HEK293 (cell line): ENCODE measurements around the gene TSC2.
"Not testable (repeated sequence)": the region's sequence is repeated elsewhere in the genome, so short reads cannot be mapped to it uniquely, and the experiment has no call there.

ENCODE experiments used
- CTCF ChIP-seq: fragments of 450-650 bp; formaldehyde crosslinking; IDR thresholded peaks from 2 replicates; pipeline ENCODE4 v1.5.1; 2016; ENCODE audit warnings: missing biosample characterization, missing genetic modification characterization
- ZBTB26 ChIP-seq: fragments of 450-650 bp; formaldehyde crosslinking; optimal IDR thresholded peaks from 2 replicates; pipeline ENCODE3; 2016; ENCODE audit warnings: missing biosample characterization, mild to moderate bottlenecking, missing genetic modification characterization
- ZFP41 ChIP-seq: fragments of 450-650 bp; formaldehyde crosslinking; IDR thresholded peaks from 2 replicates; pipeline ENCODE4 v1.5.1; 2016; ENCODE audit warnings: missing biosample characterization, missing genetic modification characterization, borderline replicate concordance
- ZNF214 ChIP-seq: fragments of 450-650 bp; formaldehyde crosslinking; IDR thresholded peaks from 2 replicates; pipeline ENCODE4 v1.5.1; 2017; ENCODE audit warnings: missing biosample characterization, mild to moderate bottlenecking, missing genetic modification characterization, borderline replicate concordance
- ZNF394 ChIP-seq: fragments of 450-650 bp; formaldehyde crosslinking; IDR thresholded peaks from 2 replicates; pipeline ENCODE4 v1.5.1; 2016; ENCODE audit warnings: missing biosample characterization, missing genetic modification characterization, mild to moderate bottlenecking, moderate library complexity, borderline replicate concordance
- ZNF548 ChIP-seq: fragments of 450-650 bp; formaldehyde crosslinking; IDR thresholded peaks from 2 replicates; pipeline ENCODE4 v1.5.1; 2016; ENCODE audit warnings: missing biosample characterization, missing genetic modification characterization
- ZNF639 ChIP-seq: fragments of 450-650 bp; formaldehyde crosslinking; IDR thresholded peaks from 2 replicates; pipeline ENCODE4 v1.5.1; 2016; ENCODE audit warnings: missing biosample characterization, missing genetic modification characterization
- ZNF791 ChIP-seq: fragments of 450-650 bp; formaldehyde crosslinking; IDR thresholded peaks from 2 replicates; pipeline ENCODE4 v1.5.1; 2016; ENCODE audit warnings: missing biosample characterization, missing genetic modification characterization
- TF ChIP-seq, protein P1 (sequence below): fragments of 450-650 bp; formaldehyde crosslinking; IDR thresholded peaks from 2 replicates; pipeline ENCODE4 v1.5.1; 2016; ENCODE audit warnings: missing biosample characterization, missing genetic modification characterization, borderline replicate concordance

DNA sequence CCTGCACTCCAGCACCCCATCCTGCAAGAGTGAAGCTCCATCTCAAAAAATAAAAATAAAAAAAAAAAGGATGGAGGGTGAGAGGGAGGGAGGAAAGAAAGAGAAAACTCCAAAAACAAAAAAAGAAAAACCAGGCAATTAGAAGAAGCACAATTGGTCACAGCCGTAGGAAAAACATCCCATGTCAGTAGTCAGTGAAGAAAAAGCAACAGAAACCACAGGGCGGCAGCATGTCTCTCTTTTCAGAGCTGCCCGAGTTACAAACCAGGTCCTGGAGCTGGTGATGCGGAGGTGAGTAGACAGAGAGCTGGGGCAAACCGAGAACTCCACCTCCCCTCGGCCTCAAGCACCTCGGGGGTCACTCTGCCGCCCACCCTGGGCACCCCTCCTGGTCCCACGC lies 73.5 kb downstream of the TSC2 start:
- TF ChIP-seq ZNF548 (tag by site-specific recombination); ZFP41; ZNF394 (tag by site-specific recombination); ZNF639; ZBTB26 (tag by site-specific recombination); ZNF214; ZNF791 (tag by site-specific recombination): not testable (repeated sequence)
- TF ChIP-seq CTCF (tag by site-specific recombination): peak; percentile 61
- TF ChIP-seq, protein P1, sequence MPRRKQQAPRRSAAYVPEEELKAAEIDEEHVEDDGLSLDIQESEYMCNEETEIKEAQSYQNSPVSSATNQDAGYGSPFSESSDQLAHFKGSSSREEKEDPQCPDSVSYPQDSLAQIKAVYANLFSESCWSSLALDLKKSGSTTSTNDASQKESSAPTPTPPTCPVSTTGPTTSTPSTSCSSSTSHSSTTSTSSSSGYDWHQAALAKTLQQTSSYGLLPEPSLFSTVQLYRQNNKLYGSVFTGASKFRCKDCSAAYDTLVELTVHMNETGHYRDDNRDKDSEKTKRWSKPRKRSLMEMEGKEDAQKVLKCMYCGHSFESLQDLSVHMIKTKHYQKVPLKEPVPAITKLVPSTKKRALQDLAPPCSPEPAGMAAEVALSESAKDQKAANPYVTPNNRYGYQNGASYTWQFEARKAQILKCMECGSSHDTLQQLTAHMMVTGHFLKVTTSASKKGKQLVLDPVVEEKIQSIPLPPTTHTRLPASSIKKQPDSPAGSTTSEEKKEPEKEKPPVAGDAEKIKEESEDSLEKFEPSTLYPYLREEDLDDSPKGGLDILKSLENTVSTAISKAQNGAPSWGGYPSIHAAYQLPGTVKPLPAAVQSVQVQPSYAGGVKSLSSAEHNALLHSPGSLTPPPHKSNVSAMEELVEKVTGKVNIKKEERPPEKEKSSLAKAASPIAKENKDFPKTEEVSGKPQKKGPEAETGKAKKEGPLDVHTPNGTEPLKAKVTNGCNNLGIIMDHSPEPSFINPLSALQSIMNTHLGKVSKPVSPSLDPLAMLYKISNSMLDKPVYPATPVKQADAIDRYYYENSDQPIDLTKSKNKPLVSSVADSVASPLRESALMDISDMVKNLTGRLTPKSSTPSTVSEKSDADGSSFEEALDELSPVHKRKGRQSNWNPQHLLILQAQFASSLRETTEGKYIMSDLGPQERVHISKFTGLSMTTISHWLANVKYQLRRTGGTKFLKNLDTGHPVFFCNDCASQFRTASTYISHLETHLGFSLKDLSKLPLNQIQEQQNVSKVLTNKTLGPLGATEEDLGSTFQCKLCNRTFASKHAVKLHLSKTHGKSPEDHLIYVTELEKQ (tag by site-specific recombination): not testable (repeated sequence)
